Retinal pigment epithelial cell (primary cell): ENCODE measurements around the gene NTSR2.

Experiments used
- DNase-seq: peaks from one replicate; pipeline ENCODE4 v3.0.0-alpha.2; 2010; ENCODE audit warnings: low read depth
- H3K4me3 ChIP-seq: 2 replicates; pipeline ENCODE4 v1.5.1; 2011; ENCODE audit warnings: mild to moderate bottlenecking, low read length, control low read depth, moderate library complexity
- TF ChIP-seq, protein P1 (sequence below): conservative IDR thresholded peaks from 2 replicates; pipeline ENCODE4 v1.5.1; 2011; ENCODE audit warnings: low read depth, low read length, control low read depth, inconsistent platforms

The NTSR2 gene

DNA sequence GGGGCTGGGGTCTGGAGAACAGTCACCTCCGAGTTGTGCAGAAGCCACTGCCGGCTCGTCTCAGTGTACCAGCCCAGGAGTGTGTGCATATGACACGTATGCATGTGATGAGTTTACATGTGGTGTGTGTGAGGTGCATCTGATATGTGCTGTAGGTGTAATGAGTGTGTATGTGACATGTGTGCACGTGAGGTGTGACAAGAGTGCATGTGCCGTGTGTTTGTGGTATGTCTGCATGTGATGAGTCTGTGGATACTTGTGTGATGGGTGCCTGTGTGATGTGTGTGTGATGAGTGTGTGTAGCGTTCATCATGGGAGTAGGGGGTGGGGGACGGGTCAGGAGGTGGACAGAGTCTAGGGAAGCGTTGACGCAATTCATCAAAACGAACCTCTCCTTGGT lies 12.8 kb downstream of the NTSR2 start:
- DNase-seq, result no peak
- TF ChIP-seq, protein P1, sequence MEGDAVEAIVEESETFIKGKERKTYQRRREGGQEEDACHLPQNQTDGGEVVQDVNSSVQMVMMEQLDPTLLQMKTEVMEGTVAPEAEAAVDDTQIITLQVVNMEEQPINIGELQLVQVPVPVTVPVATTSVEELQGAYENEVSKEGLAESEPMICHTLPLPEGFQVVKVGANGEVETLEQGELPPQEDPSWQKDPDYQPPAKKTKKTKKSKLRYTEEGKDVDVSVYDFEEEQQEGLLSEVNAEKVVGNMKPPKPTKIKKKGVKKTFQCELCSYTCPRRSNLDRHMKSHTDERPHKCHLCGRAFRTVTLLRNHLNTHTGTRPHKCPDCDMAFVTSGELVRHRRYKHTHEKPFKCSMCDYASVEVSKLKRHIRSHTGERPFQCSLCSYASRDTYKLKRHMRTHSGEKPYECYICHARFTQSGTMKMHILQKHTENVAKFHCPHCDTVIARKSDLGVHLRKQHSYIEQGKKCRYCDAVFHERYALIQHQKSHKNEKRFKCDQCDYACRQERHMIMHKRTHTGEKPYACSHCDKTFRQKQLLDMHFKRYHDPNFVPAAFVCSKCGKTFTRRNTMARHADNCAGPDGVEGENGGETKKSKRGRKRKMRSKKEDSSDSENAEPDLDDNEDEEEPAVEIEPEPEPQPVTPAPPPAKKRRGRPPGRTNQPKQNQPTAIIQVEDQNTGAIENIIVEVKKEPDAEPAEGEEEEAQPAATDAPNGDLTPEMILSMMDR, result no peak
- no peak overlapping the region for H3K4me3 ChIP-seq

DNA sequence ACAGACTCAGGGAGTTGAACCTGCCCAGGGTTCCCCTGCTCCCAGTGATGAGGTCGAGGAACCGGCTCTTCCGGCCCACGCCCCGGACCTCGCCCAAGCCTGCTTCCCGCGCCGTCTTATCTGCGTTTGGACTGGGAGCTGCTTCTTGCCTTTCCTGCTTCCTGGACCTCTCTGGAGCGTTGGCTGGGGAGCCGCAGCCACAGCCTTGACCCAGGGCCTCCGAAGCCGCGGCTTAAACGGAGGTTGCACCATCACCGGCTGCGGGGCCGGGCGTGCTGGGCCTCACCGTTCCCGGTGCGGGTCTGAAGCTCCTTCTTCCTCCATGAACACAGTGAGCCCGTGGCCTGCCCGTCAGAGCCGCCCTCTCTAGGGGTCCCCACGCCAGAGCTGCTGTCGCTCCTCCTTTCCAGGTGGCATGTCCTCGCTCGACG lies 13.3 kb downstream of the NTSR2 start:
- no peak overlapping the region for H3K4me3 ChIP-seq
- TF ChIP-seq, protein P1, result no peak
- no peak for DNase-seq

DNA sequence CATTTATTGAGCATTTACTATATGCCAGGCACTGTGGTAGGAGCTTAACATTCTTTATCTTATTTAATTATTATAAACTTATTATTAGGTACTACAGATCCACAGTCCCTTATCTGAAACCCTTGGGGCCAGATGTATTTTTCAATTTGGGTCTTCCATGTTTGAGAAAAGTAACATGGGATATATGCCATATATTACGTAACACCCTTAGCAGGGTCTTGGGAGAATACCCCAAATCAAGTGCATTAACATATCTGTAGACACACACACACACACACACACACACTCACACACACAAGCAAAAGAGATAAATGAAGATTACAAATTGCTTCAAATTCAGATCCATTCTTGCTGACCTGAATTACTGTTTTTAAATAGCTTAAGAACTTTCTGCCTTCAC lies 13.7 kb downstream of the NTSR2 start:
- DNase-seq, result no peak
- TF ChIP-seq, protein P1, result no peak
- no peak overlapping the region for H3K4me3 ChIP-seq

DNA sequence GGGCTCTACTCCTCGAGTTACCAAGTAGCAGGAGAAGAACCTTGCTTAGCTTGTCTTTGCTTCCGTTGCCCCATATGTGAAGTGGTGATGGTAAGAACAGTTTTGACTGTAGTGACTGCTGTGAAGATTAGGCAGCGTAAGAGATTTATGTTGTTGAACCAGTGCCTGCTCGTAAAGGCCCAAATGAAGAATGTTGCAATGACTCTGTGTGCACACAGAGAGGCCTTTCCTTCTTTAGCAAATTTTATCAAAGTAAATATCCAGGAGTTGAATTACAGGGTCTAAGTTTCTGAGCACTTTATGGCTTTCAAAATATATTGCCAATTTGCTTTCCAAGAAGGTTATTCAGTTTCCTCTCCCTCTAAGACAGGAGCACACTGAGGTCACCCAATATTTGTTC lies 14.5 kb downstream of the NTSR2 start:
- no peak for DNase-seq
- H3K4me3 ChIP-seq, result no peak overlapping the region
- TF ChIP-seq, protein P1, result no peak

DNA sequence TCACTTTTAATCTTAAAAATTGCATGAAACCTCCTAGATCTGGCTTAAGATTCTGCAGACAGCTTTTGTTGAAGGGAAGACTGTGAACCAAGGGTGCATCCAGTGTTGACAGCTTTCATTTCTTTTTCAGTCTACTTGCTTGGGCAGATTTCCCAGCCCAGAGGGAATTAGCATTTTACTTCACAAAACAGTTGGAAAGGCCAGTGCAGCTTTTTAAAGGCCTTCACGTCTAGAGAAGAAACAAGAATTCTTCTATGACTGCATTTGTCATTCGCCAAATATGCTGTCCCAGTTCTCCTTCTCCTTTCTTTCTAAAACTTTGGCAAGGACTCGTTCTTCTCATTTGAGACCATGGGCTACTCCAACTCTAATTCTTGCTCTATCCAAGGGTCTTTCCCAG lies 17.4 kb downstream of the NTSR2 start:
- H3K4me3 ChIP-seq, result no peak overlapping the region
- DNase-seq, result no peak
- TF ChIP-seq, protein P1, result no peak

DNA sequence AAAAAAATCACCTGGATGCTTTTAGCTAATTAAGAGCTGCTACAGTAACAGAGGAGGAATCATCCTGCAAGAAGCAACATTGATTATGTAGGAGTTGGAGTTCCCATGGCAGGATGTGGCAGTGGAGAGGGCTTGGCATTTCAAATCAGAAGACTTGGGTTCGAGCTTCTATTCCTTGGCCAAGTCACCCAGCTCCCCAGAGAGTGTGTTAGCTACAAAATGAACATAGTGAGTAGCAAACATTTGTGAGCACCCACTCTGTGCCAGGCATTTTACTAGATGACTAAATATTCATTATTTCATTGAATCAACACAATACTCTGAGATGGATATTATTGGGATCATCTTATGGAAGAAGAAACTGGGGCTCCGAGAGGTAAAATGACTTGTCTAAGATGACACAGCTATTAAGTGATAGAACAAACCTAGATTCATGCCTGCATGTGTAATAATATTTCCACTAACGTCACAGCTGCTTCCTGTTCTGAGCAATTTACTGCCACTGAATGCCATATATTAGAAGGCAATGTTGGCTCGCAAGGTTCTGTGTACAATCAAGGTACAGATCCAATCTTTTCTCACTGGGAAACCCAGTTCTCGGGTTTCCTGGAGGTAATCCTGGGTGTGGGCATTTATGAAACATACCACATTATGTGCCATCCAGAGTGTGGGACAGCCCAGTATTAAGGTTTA lies 18.0 kb downstream of the NTSR2 start:
- H3K4me3 ChIP-seq, result no peak overlapping the region
- TF ChIP-seq, protein P1, result no peak
- DNase-seq, result no peak

DNA sequence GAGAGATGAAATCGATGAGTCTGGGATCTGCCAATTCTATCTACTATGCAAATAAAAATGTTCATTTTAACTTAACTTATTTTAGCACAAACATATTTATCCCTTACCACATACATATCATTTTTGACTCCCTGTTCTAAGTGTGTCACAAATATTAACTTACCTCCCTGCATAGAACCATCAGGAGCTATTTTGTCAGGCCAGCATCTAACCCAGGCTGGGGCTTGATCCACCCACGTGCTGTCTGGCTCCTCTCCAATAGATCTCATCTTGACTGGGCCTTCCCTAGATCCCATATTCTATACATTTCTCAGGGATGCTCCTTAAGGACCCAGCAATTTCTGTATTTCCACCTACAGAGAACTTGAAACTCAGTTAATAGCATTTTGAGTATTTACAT lies 20.9 kb downstream of the NTSR2 start:
- DNase-seq, result no peak
- H3K4me3 ChIP-seq, result no peak overlapping the region
- TF ChIP-seq, protein P1, result no peak
